Activated T-helper 9 cell treated with anti-CD3 and anti-CD28 coated beads, Interleukin-2, amount 50 U/mL, for 16 hours (primary cell): ENCODE data around the gene PAF1.
"Not testable (repeated sequence)": the region's sequence is repeated elsewhere in the genome, so short reads cannot be mapped to it uniquely, and the experiment has no call there.

Experiments
- DNase-seq: peaks from one replicate; pipeline ENCODE4 v3.0.0-alpha.2; 2020; ENCODE audit warnings: low read depth

Gene PAF1

GRCh38 chr19:39381910-39382611 is 8.8 kb downstream of the PAF1 start:
- DNase-seq, result no peak

- DNase-seq, result no peak
These were observed 10.1 kb downstream of the PAF1 start for GRCh38 chr19:39380521-39381502.

- no peak for DNase-seq
These were observed 11.0 kb downstream of the PAF1 start for GRCh38 chr19:39379865-39380396.

- DNase-seq, result not testable (repeated sequence)
These were observed 11.5 kb downstream of the PAF1 start for GRCh38 chr19:39379366-39379765.

DNA sequence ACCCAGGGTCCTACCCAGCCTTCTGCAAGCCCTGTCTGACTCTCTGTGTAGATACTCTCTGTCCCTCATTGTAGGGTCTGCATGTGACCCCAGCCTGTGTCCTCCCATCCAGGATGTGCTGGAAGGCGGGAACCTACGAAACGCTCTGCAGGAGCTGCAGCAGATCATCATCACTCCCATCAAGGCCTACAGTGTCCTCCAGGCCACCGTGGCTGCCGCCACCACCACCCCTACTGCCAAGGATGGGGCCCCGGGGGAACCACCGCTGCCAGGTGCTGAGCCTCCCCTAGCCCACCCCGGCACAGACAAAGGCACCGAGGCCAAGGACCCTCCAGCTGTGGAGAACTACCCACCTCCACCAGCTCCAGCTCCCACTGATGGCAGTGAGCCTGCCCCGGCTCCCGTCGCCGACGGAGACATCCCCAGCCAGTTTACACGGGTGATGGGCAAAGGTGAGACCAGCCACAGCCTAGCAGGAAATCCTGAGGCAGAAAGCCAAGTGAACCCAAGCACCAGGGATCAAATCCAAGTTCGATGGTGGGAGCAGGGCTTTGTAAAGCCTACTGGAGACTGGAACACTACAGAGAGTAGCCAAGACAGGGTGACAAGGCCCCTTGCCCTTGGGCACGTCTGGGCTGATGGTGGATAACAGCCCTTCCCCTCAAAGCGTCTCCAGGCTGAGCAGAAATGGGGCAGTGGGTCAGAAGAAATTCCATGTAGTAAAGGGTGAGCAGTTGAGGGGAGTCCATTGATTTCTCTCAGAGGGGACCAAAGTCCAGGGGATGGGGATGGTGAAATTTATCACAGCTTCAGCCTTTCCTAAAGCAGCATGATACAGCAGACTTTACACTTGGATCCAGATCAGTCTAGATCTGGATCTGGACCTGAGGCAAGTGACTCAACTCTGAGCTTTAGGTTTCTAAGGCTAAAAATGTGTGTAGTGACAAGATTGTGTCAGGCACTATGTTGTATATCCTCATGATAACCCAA is 13.2 kb downstream of the PAF1 start:
- no peak for DNase-seq

GRCh38 chr19:39375929-39376328 is 15.0 kb downstream of the PAF1 start:
- no peak for DNase-seq

DNA sequence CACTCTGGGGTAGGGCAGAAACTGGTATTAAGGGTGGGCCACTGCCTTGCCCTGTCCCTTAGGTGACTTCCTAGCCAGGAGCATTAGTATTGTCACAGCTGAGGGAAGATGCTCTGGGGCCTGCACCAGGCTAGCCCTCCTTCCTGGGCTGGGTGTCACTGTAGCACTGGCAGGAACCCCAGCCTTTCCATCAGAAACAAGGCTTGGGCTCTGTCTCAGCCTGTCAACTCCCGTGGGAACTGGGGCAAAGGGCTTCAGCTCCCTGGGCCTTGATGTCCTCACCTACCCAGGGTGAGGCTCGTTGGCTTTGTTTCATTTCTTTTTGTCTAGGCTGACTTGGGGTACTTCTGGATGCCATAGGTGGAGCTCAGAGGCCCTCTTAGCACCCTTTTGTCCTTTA is 18.0 kb downstream of the PAF1 start:
- DNase-seq, result no peak

DNA sequence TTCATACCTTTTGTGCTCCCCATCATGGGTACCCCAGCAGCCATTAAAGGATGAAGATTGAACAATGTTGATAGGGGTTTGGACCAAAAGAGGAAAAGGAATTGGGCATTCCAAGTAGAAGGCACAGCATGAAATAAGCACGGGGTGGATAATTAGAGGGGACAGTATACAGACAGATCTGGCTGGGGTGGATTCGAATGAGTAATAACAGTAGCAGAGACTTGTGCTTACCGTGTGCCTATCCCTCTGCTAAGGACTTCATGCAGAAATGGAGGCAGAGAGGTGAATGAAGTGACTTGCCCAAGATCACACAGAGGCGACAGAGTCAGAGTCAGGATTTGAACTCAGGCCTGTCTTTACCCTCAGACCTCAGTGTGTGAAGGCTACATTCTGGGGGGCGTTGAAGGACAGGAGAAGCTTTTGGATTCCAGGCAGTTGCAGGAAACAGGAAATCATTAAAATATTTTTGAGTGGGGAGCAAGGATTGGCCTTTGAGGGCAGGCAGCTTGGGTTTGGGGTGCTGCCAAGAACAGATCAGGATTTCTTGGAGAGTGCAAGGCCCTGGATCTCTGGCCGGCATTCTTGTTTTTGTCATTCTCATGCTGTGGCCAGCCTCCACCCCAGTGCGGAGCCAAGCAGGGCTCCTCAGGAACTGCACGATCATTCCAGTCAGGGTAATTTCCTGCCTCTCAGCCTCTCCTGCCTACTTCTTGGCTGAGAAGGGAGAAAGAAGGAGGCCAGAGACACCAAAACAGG is 18.7 kb downstream of the PAF1 start:
- DNase-seq, result no peak

DNA sequence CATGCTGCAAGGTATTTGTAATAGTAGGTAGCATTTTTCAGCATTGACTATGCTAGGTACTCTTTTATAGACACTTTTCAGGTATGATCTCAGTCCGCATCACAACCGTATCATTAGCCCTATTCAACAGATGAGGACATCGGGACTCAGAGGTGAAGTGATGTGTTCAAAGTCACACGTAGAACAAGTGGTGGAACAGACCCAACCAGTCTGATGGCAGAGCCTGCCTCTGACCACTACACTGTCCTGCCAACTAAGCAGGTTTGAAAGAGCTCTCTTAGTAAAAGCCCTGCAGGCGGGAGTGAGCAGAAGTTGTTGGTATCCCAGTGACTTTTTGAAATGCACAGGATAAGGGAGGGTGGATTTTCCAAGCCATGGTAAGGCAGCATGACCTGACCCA is 20.2 kb downstream of the PAF1 start:
- no peak for DNase-seq

- DNase-seq, result no peak
These were observed 21.7 kb downstream of the PAF1 start for GRCh38 chr19:39369200-39369599.

- DNase-seq, result no peak
These were observed 25.4 kb downstream of the PAF1 start for GRCh38 chr19:39365531-39365930.

- no peak for DNase-seq
These were observed 26.9 kb downstream of the PAF1 start for GRCh38 chr19:39363901-39364457.

DNA sequence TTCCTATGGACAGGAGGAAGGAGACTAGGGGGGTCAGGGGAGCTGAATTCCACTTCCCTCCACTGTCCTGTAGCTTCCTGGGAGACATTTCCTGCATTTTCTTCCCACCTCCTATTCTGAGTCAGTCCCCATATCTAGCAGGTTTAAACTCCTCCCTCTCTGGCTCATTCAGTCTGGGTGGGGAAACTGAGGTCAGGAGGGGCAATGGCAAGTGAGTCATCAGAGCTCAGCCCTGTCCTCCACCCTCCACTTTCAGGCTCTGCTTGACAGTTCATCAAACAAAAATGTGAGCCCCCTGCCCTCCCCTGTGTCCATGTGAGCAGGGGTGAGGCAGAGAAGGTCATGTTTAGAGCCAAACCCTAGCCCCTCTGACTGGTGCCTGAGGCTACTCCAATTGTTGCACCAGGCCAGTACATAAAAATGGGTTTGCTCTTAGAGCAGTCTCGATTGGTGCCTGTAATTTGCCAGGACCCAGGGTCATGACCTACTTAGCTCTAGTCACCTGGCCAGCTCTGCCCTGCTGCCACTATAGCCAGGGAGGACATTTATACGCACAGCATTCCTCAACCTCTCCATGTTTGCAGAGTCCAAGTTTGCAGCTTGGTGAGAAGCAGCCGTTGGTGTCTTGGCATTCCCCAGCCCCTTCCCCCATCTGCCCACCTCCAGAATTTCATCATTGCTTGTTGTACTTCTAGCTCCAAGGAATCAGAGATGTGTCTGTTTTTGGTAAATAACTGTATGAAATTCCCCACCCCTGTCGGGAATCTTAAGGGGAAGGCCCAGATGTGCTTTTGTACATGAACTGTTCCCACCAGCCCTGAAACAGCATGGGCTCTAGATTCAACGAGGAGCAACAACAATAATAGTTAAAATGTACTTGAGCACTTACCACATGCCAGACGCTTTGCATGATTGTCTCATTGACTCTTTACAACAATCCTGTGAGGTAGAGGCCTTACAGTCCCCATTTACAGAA is 27.9 kb downstream of the PAF1 start:
- DNase-seq, result no peak

DNA sequence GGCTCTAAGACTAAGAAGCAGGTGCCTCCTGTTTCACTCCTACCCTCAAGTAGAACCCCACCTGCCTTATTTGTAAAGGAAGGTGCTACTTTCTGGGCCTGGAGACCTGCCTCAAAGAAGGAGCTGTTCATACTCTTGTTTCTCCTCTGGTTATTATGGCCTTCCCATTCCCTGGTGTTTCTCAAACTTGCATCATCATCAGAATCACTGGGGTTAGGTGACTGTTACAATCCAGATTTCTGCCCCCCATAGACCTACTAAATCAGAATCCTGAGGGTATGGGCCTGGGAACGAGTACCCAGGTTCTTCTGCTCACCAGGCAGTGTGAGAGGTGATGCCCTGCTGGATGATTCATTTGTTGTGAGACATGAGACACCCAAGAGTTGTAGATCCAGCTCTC is 30.3 kb downstream of the PAF1 start:
- no peak for DNase-seq

- no peak for DNase-seq
These were observed 31.9 kb downstream of the PAF1 start for GRCh38 chr19:39359026-39359425.

GRCh38 chr19:39356647-39357046 is 34.3 kb downstream of the PAF1 start:
- no peak for DNase-seq

GRCh38 chr19:39356073-39356472 is 34.8 kb downstream of the PAF1 start:
- no peak for DNase-seq

DNA sequence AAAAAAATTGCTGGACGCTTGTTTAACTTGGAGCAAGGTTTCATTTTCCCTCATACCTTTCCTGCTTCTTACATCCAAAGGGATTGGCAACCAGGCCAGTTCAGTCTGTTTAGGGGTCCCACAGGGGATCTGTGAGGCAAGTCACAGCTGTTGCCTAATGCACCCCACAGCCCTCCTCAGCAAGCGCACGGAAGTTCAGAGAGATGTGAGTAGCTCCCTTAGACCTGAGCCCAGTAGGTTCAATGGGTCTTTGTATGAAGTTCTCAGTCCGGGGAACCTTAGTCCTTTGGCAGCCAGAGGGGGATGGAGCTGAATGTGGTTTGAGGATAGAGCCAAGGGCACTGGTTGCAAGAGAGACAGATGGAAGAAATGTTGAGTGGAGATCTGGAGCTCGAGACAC is 35.7 kb downstream of the PAF1 start:
- DNase-seq, result no peak
